GM03348 (cell line): ENCODE measurements around the gene DIDO1.
"Not testable (repeated sequence)": the region's sequence is repeated elsewhere in the genome, so short reads cannot be mapped to it uniquely, and the experiment has no call there.

Source experiments
- DNase-seq: peaks from one replicate; pipeline ENCODE4 v3.0.0; 2012; ENCODE audit warnings: low spot score

DIDO1 gene

GRCh38 chr20:62879275-62880146 lies 46.8 kb downstream of the DIDO1 start:
- no peak for DNase-seq

GRCh38 chr20:62878244-62879038 lies 47.9 kb downstream of the DIDO1 start:
- no peak for DNase-seq

GRCh38 chr20:62876902-62877816 lies 49.1 kb downstream of the DIDO1 start:
- no peak for DNase-seq

GRCh38 chr20:62876501-62876901 lies 49.8 kb downstream of the DIDO1 start:
- no peak for DNase-seq

GRCh38 chr20:62875419-62876361 lies 50.6 kb downstream of the DIDO1 start:
- DNase-seq, result peak; percentile 94

GRCh38 chr20:62874964-62875344 lies 51.4 kb downstream of the DIDO1 start:
- DNase-seq, result no peak

- not testable (repeated sequence) for DNase-seq
Observed at GRCh38 chr20:62873681-62874031, 52.6 kb downstream of the DIDO1 start.

- no peak for DNase-seq
Observed at GRCh38 chr20:62873280-62873679, 53.0 kb downstream of the DIDO1 start.

GRCh38 chr20:62872862-62873261 lies 53.4 kb downstream of the DIDO1 start:
- no peak for DNase-seq

GRCh38 chr20:62872184-62872847 lies 54.0 kb downstream of the DIDO1 start:
- no peak for DNase-seq

GRCh38 chr20:62864207-62864606 lies 62.1 kb downstream of the DIDO1 start:
- DNase-seq, result no peak

GRCh38 chr20:62861726-62862336 lies 64.5 kb downstream of the DIDO1 start, which contains the start of gene TCFL5:
TCFL5 (minus strand) TSS chr20:62861822; CDS start chr20:62861670, 152 bp downstream.
- peak; percentile 100 for DNase-seq

GRCh38 chr20:62860924-62861691 lies 65.2 kb downstream of the DIDO1 start:
- peak; percentile 65 for DNase-seq

- peak; percentile 38 for DNase-seq
Observed at GRCh38 chr20:62860391-62860923, 65.8 kb downstream of the DIDO1 start.

- no peak for DNase-seq
Observed at GRCh38 chr20:62859721-62860120, 66.6 kb downstream of the DIDO1 start.

- DNase-seq, result no peak
Observed at GRCh38 chr20:62858058-62858830, 68.1 kb downstream of the DIDO1 start.

GRCh38 chr20:62856931-62857619 lies 69.2 kb downstream of the DIDO1 start:
- DNase-seq, result no peak
